WTC11 (cell line): ENCODE results near the gene ZNF622. TPM values are rescaled to one million over a fixed set of nuclear protein-coding genes. Genes with fewer than 3 reads are reported as not detected.

ENCODE experiments used
- ATAC-seq: fragments of 200-7000 bp; cut with Tn5 transposase; 2 replicates; pipeline ENCODE4 v1.10.0; 2021; ENCODE audit warnings: mild to moderate bottlenecking, moderate library complexity
- CTCF ChIA-PET: fragments of 300-600 bp; sonication (Branson Sonifier 250); formaldehyde crosslinking; loops from one replicate; lab custom pipeline; 2021; ENCODE audit warnings: antibody characterized with exemption; lab: Charles Lee
- POLR2A ChIA-PET: fragments of 350-600 bp; sonication (Branson Sonifier 250); formaldehyde crosslinking; loops from one replicate; lab custom pipeline; 2021; ENCODE audit warnings: antibody characterized with exemption; lab: Charles Lee
- DNase-seq: peaks from one replicate; pipeline ENCODE4 v3.0.0; 2021; ENCODE audit warnings: low spot score
- H3K27ac Mint-ChIP-seq: 2 replicates; pipeline ENCODE4 v1.8.0; 2021; ENCODE audit warnings: mixed read lengths
- H3K27me3 Mint-ChIP-seq: 2 replicates; pipeline ENCODE4 v1.8.0; 2021; ENCODE audit warnings: low read depth, mild to moderate bottlenecking, moderate library complexity, mixed read lengths
- H3K36me3 Mint-ChIP-seq: 2 replicates; pipeline ENCODE4 v1.8.0; 2021; ENCODE audit warnings: mixed read lengths
- H3K4me1 Mint-ChIP-seq: 2 replicates; pipeline ENCODE4 v1.8.0; 2022; ENCODE audit warnings: mixed read lengths
- H3K4me3 Mint-ChIP-seq: 2 replicates; pipeline ENCODE4 v1.8.0; 2021; ENCODE audit warnings: mild to moderate bottlenecking, moderate library complexity, mixed read lengths
- H3K9me3 Mint-ChIP-seq: 2 replicates; pipeline ENCODE4 v1.8.0; 2021; ENCODE audit warnings: mixed read lengths
- AR ChIP-seq: fragments of 250-450 bp; sonication (Bioruptor Pico); IDR thresholded peaks from 2 replicates; pipeline ENCODE4 v1.9.0; 2021; ENCODE audit warnings: mild to moderate bottlenecking
- ARID4B ChIP-seq: sonication (generic); formaldehyde crosslinking; IDR thresholded peaks from 2 replicates; pipeline ENCODE4 v1.8.0; 2023; ENCODE audit warnings: missing genetic modification reagents, mild to moderate bottlenecking, borderline replicate concordance
- ATF1 ChIP-seq: sonication (generic); formaldehyde crosslinking; IDR thresholded peaks from 2 replicates; pipeline ENCODE4 v1.8.1; 2023; ENCODE audit warnings: mild to moderate bottlenecking, moderate library complexity, missing genetic modification reagents
- CBFB ChIP-seq: sonication (generic); formaldehyde crosslinking; IDR thresholded peaks from 2 replicates; pipeline ENCODE4 v1.8.1; 2022; ENCODE audit warnings: mild to moderate bottlenecking, low read depth, missing genetic modification reagents
- CREB1 ChIP-seq: sonication (generic); formaldehyde crosslinking; IDR thresholded peaks from 2 replicates; pipeline ENCODE4 v1.8.0; 2023; ENCODE audit warnings: mild to moderate bottlenecking, missing genetic modification reagents
- MAX ChIP-seq: sonication (generic); formaldehyde crosslinking; IDR thresholded peaks from 2 replicates; pipeline ENCODE4 v1.8.0; 2022; ENCODE audit warnings: mild to moderate bottlenecking, missing genetic modification reagents
- NFYB ChIP-seq: sonication (generic); formaldehyde crosslinking; conservative IDR thresholded peaks from 2 replicates; pipeline ENCODE4 v1.8.0; 2022; ENCODE audit warnings: low read depth, missing genetic modification reagents
- NR1H2 ChIP-seq: sonication (generic); formaldehyde crosslinking; IDR thresholded peaks from 2 replicates; pipeline ENCODE4 v1.9.0; 2021; ENCODE audit warnings: mild to moderate bottlenecking, moderate library complexity, missing genetic modification reagents
- SMAD3 ChIP-seq: sonication (generic); formaldehyde crosslinking; IDR thresholded peaks from 2 replicates; pipeline ENCODE4 v1.8.0; 2022; ENCODE audit warnings: missing genetic modification reagents, mild to moderate bottlenecking, borderline replicate concordance
- SP1 ChIP-seq: sonication (generic); formaldehyde crosslinking; conservative IDR thresholded peaks from 2 replicates; pipeline ENCODE4 v1.8.1; 2022; ENCODE audit warnings: missing genetic modification reagents
- TEAD1 ChIP-seq: sonication (generic); formaldehyde crosslinking; IDR thresholded peaks from 2 replicates; pipeline ENCODE4 v1.8.0; 2022; ENCODE audit warnings: mild to moderate bottlenecking, missing genetic modification reagents
- TEAD4 ChIP-seq: sonication (generic); formaldehyde crosslinking; IDR thresholded peaks from 2 replicates; pipeline ENCODE4 v1.8.0; 2022; ENCODE audit warnings: mild to moderate bottlenecking, missing genetic modification reagents
- ZMAT4 ChIP-seq: fragments of 250-450 bp; sonication (Bioruptor Pico); IDR thresholded peaks from 2 replicates; pipeline ENCODE4 v1.9.0; 2021; ENCODE audit warnings: mild to moderate bottlenecking
- ZNF121 ChIP-seq: sonication (generic); formaldehyde crosslinking; IDR thresholded peaks from 2 replicates; pipeline ENCODE4 v1.8.0; 2023; ENCODE audit warnings: missing genetic modification reagents
- ZNF219 ChIP-seq: sonication (generic); formaldehyde crosslinking; IDR thresholded peaks from 2 replicates; pipeline ENCODE4 v1.8.0; 2023; ENCODE audit warnings: missing genetic modification reagents, mild to moderate bottlenecking, borderline replicate concordance
- ZNF263 ChIP-seq: sonication (generic); formaldehyde crosslinking; IDR thresholded peaks from 2 replicates; pipeline ENCODE4 v1.8.1; 2022; ENCODE audit warnings: low read depth, mild to moderate bottlenecking, moderate library complexity, missing genetic modification reagents
- ZNF425 ChIP-seq: fragments of 250-450 bp; sonication (Bioruptor Pico); conservative IDR thresholded peaks from 2 replicates; pipeline ENCODE4 v1.9.0; 2021; ENCODE audit warnings: mild to moderate bottlenecking
- ZNF512 ChIP-seq: sonication (generic); formaldehyde crosslinking; IDR thresholded peaks from 2 replicates; pipeline ENCODE4 v1.8.1; 2022; ENCODE audit warnings: missing genetic modification reagents, borderline replicate concordance
- ZNF671 ChIP-seq: fragments of 250-450 bp; sonication (Bioruptor Pico); IDR thresholded peaks from 2 replicates; pipeline ENCODE4 v1.8.0; 2021; ENCODE audit warnings: mild to moderate bottlenecking
- total RNA-seq: library from RNA; stranded (reverse); gene quantifications from 3 replicates; pipeline ENCODE4 v1.2.3, GENCODE V29; 2021

The ZNF622 gene
- total RNA-seq, 1 experiment from 2014 or later = 37.9 TPM

GRCh38 chr5:16464231-16464630 is 1.4 kb downstream of the ZNF622 start (continued):
- TF ChIP-seq SMAD3 (CRISPR knock-in tag) (no peak), NR1H2 (CRISPR knock-in tag) (no peak), ARID4B (no peak)

- H3K36me3 Mint-ChIP-seq = peaks cover 48% of the 10 kb centered on the region
- POLR2A ChIA-PET = no interaction called here
- no peak for TF ChIP-seq ZNF512
- TF ChIP-seq CREB1 (CRISPR knock-in tag) = no peak
- H3K27ac Mint-ChIP-seq = no peak overlapping the region
- DNase-seq (no peak), ATAC-seq (no peak)
- no peaks in the 10 kb centered on the region for H3K9me3 Mint-ChIP-seq
- no peaks in the 10 kb centered on the region for H3K27me3 Mint-ChIP-seq
- peaks cover 20% of the 10 kb centered on the region for H3K4me1 Mint-ChIP-seq
- CTCF ChIA-PET = no interaction called here
- H3K4me3 Mint-ChIP-seq = no peak overlapping the region
Observed at GRCh38 chr5:16461782-16462181, 3.8 kb downstream of the ZNF622 start.

- Mint-ChIP-seq H3K9me3 (no peaks in the 10 kb centered on the region), H3K36me3 (peaks cover 49% of the 10 kb centered on the region), H3K27ac (no peak overlapping the region), H3K27me3 (no peaks in the 10 kb centered on the region), H3K4me3 (no peak overlapping the region)
- POLR2A ChIA-PET = no interaction called here
- TF ChIP-seq ZNF121 (CRISPR knock-in tag) (no peak), SP1 (CRISPR knock-in tag) (no peak), TEAD4 (CRISPR knock-in tag) (no peak), CBFB (CRISPR knock-in tag) (no peak), ZNF219 (no peak), ATF1 (no peak), ZMAT4 (no peak), AR (CRISPR knock-in tag) (no peak), ZNF263 (no peak), MAX (CRISPR knock-in tag) (no peak), ZNF671 (CRISPR knock-in tag) (no peak), ZNF425 (CRISPR knock-in tag) (no peak), NFYB (CRISPR knock-in tag) (no peak), TEAD1 (CRISPR knock-in tag) (no peak)
- TF ChIP-seq, all 79 proteins: peak for 0
- CTCF ChIA-PET = no interaction called here
- ATAC-seq (no peak), DNase-seq (no peak)
- peaks cover 17% of the 10 kb centered on the region for H3K4me1 Mint-ChIP-seq
Observed at GRCh38 chr5:16461026-16461425, 4.6 kb downstream of the ZNF622 start.
